ENCODE results near the gene SORCS2.

Gene SORCS2

DNA sequence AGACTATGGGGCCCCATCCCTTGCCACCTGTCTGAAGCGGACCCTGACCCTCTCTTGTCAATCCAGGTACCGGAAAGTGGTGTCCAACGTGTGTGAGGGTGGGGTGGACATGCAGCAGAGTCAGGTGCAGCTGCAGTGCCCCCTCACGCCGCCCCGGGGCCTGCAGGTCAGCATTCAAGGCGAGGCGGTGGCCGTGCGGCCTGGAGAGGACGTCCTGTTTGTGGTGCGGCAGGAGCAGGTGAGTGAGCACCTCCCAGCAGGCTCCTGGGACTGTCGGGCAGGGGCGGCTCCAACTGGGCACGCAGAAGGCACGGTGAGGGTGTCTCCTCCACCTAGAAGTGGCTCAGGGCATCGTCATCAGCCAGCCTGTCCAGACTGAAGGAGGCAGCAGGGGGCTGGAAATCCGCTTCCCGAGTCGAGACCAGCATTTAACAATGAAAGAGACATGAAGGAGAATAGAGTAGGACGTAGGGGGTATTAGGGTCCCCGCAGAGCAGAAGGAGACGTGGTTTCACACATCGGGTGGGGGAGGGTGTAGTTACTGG, 525.7 kb downstream of the SORCS2 start:
- Histone ChIP-seq H3K4me1 (ENCODE audit: insufficient read depth, low read length) (peaks cover 3% of the 10 kb centered on the region; the same call in 1 of the 2 replicates), H3K36me3 (ENCODE audit: insufficient read depth, low read length) (no peaks in the 10 kb centered on the region), H3K9me3 (ENCODE audit: control insufficient read depth, insufficient read depth, low read length) (no peaks in the 10 kb centered on the region; the same call in 1 of the 2 replicates), H3K9ac (ENCODE audit: low read depth, low read length) (no peak overlapping the region)

DNA sequence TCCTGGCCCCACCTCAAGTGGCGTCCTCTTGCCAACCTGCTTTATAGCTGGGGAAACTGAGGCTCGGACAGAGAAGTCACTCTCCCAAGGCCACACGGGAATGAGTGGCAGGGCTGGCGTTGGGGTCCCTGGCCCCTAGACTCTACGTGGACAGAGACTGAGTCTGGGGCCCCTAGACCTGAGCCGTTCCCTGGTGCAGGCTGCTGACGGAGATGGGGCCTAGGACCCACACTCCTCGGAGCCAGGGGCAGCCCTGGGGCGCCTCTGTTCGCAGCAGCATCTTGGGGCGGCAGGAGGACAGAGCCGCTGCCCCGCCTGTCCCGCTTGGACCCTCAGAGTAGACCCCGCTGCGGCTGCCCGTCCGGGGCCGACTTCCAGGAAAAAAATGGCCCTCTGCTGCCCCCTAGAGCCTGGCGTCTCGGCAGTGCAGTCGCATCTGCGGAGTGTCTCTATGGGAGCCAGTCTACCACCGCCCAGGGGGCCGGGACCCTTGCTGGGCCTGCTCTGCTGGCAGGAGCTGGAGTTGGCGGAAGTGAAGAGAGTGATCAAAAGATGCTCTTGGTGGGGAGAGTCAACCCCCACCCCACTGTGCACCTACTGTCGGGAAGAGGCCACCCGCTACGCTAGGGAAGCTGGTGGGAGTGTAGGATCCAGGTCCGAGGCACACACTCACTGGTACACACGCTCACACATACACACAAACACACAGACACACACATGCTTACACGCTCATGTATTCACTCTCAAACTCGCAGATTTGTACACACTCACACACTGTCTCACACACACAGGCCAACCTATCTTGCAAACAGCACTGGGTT, 527.2 kb downstream of the SORCS2 start:
- H3K36me3 ChIP-seq (ENCODE audit: insufficient read depth, low read length): no peaks in the 10 kb centered on the region
- no peaks in the 10 kb centered on the region for H3K9me3 ChIP-seq (ENCODE audit: control insufficient read depth, insufficient read depth, low read length)
- H3K4me1 ChIP-seq (ENCODE audit: insufficient read depth, low read length): peaks cover 3% of the 10 kb centered on the region; the same call in 1 of the 2 replicates
- no peak overlapping the region for H3K9ac ChIP-seq (ENCODE audit: low read depth, low read length)

DNA sequence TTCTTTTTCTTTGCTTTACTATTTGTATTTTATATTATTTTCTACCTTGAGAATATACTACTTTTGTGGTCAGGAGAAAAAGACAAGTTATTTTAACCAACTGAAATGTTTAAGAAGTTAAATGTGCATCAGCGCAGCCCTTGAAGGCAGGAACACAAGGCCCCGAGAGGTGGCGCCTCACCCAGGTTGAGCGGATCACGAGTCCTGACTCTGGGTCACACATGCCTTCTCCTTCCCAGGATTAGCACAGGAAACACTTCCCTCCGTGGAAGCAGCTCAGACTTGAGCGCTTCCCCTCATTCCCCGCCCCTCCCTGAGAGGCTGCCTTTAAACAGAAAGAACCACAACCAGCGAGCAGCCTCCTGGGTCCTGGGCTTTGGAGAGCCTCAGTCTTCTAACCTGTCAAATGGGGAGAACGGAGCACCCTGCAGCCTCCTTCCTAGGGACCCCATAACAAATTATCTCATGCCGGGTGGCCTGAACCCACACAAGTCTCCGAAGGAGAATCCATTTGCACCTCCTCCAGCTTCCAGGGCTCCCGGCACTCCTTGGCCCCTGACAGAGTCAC, 529.7 kb downstream of the SORCS2 start:
- no peak overlapping the region for H3K9ac ChIP-seq (ENCODE audit: low read depth, low read length)
- no peaks in the 10 kb centered on the region for H3K36me3 ChIP-seq (ENCODE audit: insufficient read depth, low read length)
- no peaks in the 10 kb centered on the region for H3K9me3 ChIP-seq (ENCODE audit: control insufficient read depth, insufficient read depth, low read length)
- peaks cover 3% of the 10 kb centered on the region; the same call in 1 of the 2 replicates for H3K4me1 ChIP-seq (ENCODE audit: insufficient read depth, low read length)

DNA sequence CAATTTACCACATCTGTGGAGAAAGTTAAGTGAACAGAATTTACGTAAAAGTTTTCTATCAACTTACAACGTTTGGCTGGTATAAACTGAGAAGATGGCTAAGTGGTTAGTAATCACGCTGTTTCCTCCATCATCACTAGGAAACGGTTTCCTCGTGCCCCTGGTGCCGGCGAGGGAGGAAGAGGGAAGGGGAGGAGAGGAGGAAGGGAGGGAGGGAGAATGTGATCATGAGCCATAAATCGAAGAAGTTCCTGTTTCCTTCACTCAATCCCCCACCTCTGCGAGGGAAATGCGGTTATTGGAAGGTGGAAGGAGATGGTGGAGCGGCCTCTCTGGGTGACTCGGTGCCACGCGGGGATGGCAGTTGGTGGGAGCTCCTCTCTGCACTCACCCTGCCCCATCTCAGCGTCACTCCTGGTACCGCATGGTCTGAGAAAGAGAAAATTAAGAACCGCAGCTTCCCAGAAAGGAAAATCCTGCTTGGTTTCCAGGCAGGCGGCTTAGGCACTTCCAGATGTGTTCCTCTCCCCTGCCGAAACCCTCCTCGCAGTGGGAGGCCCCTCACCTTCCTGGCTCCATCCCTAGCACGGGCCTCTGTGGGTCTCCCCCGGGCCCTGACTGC, 530.5 kb downstream of the SORCS2 start:
- H3K36me3 ChIP-seq (ENCODE audit: insufficient read depth, low read length): no peaks in the 10 kb centered on the region
- no peak overlapping the region for H3K9ac ChIP-seq (ENCODE audit: low read depth, low read length)
- H3K4me1 ChIP-seq (ENCODE audit: insufficient read depth, low read length): peaks cover 3% of the 10 kb centered on the region; the same call in 1 of the 2 replicates
- H3K9me3 ChIP-seq (ENCODE audit: control insufficient read depth, insufficient read depth, low read length): no peaks in the 10 kb centered on the region

DNA sequence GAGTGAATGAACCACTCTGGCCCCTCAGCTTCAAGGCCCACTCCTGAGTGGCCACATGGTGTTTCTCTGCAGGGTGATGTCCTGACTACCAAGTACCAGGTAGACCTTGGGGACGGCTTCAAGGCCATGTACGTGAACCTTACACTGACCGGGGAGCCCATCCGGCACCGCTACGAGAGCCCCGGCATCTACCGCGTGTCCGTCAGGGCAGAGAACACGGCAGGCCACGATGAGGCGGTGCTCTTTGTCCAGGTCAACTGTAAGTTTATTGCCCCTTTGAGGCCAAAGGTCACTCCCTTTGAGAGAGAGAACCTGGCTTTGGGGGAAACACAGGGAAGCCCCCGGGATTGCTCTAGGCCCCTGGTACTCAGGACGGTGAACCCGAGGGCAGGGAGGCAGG, 531.3 kb downstream of the SORCS2 start:
- H3K36me3 ChIP-seq (ENCODE audit: insufficient read depth, low read length): no peaks in the 10 kb centered on the region
- peaks cover 3% of the 10 kb centered on the region; the same call in 1 of the 2 replicates for H3K4me1 ChIP-seq (ENCODE audit: insufficient read depth, low read length)
- no peak overlapping the region for H3K9ac ChIP-seq (ENCODE audit: low read depth, low read length)
- H3K9me3 ChIP-seq (ENCODE audit: control insufficient read depth, insufficient read depth, low read length): no peaks in the 10 kb centered on the region

DNA sequence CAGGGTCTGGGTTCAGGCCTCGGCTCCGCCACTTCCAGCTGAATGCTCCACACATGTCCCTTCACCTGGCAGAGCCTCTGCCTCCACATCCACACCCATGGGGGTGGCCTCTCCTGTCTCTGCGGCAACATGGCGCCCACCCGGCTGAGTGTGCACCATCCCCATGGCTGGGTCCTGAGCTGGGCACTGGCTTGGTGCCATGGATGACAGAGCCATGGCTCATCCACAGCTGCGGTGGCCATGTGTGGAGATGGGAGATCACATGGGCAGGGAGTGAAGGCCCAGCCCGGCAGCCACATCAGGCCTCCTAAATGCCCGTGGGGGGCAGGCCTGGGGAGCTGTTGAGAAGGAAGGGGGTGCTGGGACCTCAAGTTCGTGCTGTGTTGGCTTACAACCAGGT, 533.6 kb downstream of the SORCS2 start:
- H3K4me1 ChIP-seq (ENCODE audit: insufficient read depth, low read length): no peaks in the 10 kb centered on the region
- H3K9ac ChIP-seq (ENCODE audit: low read depth, low read length): no peak overlapping the region
- H3K9me3 ChIP-seq (ENCODE audit: control insufficient read depth, insufficient read depth, low read length): no peaks in the 10 kb centered on the region
- H3K36me3 ChIP-seq (ENCODE audit: insufficient read depth, low read length): no peaks in the 10 kb centered on the region

DNA sequence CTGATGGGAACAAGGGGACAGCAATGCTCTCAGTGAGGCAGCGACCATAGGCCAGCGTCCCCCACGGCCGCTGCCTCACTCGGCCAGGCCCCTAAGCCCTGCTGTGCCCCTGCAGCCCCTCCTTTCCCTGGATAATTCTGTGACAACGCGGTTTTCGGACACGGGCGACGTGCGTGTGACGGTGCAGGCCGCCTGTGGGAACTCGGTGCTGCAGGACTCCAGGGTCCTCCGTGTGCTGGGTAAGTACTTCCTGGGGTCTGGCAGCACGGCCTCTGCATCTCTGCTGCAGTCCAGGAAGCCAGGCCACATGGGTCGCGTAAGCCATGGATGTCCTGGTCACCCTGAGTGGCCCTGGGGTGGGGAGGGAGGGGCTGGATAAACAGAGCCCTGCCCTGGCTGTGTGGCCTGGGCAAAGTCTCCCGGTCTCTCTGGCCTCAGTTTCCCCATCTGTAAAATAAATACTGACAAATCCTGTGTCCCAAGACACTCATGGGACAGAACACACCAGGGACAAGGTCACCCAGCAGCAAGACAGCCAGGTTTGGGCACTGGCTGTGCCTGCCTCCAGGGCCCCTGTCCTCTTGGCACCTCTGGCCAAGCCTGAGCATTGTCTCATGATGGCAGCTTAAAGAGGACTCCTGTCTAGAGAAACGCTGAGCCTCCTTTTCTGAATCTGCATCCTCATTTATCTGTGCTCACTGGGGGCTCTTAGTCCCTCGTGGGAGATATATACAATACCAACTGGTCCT, 534.5 kb downstream of the SORCS2 start:
- Histone ChIP-seq H3K4me1 (ENCODE audit: insufficient read depth, low read length) (no peaks in the 10 kb centered on the region), H3K9me3 (ENCODE audit: control insufficient read depth, insufficient read depth, low read length) (no peaks in the 10 kb centered on the region), H3K36me3 (ENCODE audit: insufficient read depth, low read length) (no peaks in the 10 kb centered on the region), H3K9ac (ENCODE audit: low read depth, low read length) (no peak overlapping the region)

DNA sequence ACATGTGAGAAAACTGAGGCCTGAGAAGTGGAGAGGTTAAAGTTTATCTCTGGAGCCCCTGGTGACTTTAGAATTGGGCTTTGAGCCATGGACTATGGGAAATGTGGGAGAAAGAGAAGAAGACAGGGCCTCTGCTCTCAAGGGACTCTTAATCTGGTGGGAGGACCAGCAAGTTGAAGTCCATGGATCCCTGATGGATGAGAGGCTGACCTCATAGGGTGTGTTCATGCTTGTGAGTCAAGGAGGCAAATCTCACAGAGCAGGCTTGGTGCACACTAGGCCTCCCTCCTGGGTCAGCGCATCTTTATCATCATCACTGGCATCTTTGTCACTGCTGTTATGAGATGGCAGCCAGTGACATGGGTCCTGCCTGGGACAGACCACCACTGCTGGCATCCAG, 535.4 kb downstream of the SORCS2 start:
- no peaks in the 10 kb centered on the region for H3K9me3 ChIP-seq (ENCODE audit: control insufficient read depth, insufficient read depth, low read length)
- no peaks in the 10 kb centered on the region for H3K36me3 ChIP-seq (ENCODE audit: insufficient read depth, low read length)
- H3K4me1 ChIP-seq (ENCODE audit: insufficient read depth, low read length): no peaks in the 10 kb centered on the region
- H3K9ac ChIP-seq (ENCODE audit: low read depth, low read length): no peak overlapping the region

DNA sequence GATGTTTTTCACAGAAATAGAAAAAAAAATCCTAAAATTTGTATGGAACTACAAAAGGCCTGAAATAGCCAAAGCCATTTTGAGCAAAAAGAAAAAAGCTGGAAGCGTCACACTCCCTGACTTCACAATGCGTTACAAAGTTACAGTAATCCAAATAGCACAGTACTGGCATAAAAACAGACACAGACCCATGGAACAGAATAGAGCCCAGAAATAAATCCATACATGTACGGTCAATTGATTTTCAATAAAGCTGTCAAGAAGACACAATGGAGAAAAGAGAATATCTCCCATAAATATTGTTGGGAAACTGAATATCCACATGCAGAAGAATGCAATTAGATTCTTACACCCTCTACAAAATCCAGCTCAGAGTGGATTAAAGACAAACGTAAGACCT, 539.1 kb downstream of the SORCS2 start:
- H3K9ac ChIP-seq (ENCODE audit: low read depth, low read length): no peak overlapping the region
- no peaks in the 10 kb centered on the region for H3K4me1 ChIP-seq (ENCODE audit: insufficient read depth, low read length)
- no peaks in the 10 kb centered on the region for H3K36me3 ChIP-seq (ENCODE audit: insufficient read depth, low read length)
- no peaks in the 10 kb centered on the region for H3K9me3 ChIP-seq (ENCODE audit: control insufficient read depth, insufficient read depth, low read length)

DNA sequence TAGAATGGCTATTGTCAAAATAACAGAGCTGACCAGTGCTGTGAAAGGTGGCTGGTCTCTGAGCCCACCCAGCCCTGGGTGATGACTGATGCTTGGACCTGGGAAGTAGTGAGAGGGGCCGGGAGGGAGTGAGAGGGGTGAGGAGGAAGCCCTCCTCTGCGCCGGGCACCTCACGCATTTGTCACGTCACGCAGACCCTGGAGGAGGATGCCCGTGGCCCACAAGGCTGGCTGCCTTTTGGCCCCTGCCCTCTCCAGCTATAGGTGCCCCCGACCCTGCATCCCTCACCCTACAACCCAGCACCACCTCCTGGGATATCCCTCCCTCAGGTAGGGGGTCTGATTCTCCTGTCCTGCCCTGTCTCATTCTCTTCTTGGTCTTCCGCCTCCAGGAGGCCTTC, 539.9 kb downstream of the SORCS2 start:
- Histone ChIP-seq H3K36me3 (ENCODE audit: insufficient read depth, low read length) (no peaks in the 10 kb centered on the region), H3K4me1 (ENCODE audit: insufficient read depth, low read length) (no peaks in the 10 kb centered on the region), H3K9me3 (ENCODE audit: control insufficient read depth, insufficient read depth, low read length) (no peaks in the 10 kb centered on the region), H3K9ac (ENCODE audit: low read depth, low read length) (no peak overlapping the region)

DNA sequence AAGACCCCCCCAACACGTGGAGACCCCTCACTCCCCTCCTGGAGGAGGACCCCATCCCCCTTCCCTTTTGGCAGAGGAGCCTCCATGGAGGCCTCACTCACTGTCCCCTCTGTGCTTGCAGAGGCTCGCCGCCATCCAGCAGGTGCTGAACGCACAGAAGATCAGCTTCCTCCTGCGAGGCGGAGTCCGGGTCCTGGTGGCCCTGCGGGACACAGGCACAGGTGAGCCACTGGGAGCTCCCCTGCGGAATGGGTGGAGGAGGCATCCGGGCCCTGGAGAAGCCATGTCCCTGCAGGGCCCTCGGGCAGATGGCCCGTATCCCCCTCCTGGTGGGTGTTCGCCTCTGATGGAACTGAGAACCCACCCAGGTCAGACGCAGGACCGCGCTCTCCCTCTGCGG, 540.9 kb downstream of the SORCS2 start:
- Histone ChIP-seq H3K9ac (ENCODE audit: low read depth, low read length) (no peak overlapping the region), H3K36me3 (ENCODE audit: insufficient read depth, low read length) (no peaks in the 10 kb centered on the region), H3K9me3 (ENCODE audit: control insufficient read depth, insufficient read depth, low read length) (no peaks in the 10 kb centered on the region), H3K4me1 (ENCODE audit: insufficient read depth, low read length) (no peaks in the 10 kb centered on the region)

DNA sequence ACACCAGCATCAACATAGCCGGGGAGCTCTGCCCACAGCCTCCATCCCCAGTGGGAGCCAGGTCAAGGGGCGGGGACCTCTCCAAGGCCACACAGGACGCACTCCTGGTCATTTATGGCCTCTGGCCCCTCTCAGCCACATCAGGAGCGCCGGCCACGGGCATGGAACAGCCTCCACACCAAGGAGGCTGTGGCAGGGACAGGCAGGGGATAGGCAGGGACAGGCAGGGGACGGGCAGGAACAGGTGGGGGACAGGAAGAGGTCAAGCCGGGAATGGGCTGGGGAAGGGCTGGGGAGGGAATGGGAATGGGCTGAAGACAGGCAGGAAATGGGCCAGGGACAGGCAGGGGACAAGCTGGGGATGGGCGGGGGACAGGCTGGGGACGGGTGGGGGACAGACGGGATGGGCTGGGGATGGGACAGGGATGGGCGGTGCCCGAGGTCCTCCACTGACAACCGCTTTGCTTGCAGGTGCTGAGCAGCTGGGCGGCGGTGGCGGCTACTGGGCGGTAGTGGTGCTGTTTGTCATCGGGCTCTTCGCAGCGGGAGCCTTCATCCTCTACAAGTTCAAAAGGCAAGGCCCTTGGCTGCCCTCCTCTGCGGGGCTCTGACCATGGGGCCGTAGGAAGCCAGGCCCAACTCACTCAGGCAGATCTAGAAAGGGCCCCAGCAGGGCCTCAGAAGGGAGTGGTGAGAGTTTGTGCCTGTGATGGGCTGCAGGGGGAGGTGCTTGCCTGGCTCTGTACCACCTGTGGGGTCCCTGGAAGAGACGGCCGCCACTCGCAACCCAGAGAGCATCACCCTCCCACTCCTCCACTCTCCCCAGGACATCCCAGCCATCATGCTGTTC, 541.7 kb downstream of the SORCS2 start:
- Histone ChIP-seq H3K36me3 (ENCODE audit: insufficient read depth, low read length) (no peaks in the 10 kb centered on the region), H3K9me3 (ENCODE audit: control insufficient read depth, insufficient read depth, low read length) (no peaks in the 10 kb centered on the region), H3K4me1 (ENCODE audit: insufficient read depth, low read length) (no peaks in the 10 kb centered on the region), H3K9ac (ENCODE audit: low read depth, low read length) (no peak overlapping the region)

DNA sequence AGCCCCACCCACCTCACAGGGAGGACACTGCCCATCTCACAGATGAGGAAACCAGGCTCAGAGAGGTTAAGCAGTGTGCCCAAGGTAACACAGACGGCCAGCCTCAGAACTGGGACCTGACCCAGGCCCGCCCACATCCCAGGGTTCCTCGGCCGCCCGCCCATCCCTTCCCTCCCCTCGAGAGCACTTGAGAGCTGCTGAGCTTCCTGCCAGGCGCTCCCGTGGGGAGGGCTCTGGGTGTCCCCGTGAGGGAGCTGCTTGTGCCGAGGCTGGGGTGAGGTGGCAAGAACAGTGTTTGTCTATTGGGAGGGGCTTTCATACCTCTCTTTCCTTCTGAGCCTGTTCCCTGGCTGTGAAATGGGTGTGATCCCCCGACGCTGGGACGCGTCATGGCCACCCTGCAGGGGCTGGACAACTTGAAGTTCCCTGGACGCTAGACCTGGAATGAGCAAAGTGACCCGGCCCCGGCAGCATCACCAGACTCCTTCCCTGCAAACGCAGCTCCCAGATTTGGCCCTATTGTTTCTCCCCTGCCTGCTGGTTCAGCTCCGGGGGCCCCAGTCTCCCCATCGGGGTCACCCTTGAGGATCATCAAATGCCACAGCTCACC, 542.4 kb downstream of the SORCS2 start:
- Histone ChIP-seq H3K4me1 (ENCODE audit: insufficient read depth, low read length) (no peaks in the 10 kb centered on the region), H3K36me3 (ENCODE audit: insufficient read depth, low read length) (no peaks in the 10 kb centered on the region), H3K9me3 (ENCODE audit: control insufficient read depth, insufficient read depth, low read length) (no peaks in the 10 kb centered on the region)

More for the DNA sequence above, 542.4 kb downstream of the SORCS2 start:
- H3K9ac ChIP-seq (ENCODE audit: low read depth, low read length): no peak overlapping the region
